Left kidney (tissue), 2 donors: Measurements from ENCODE around the gene SYNGR1. TPM values are rescaled to one million over a fixed set of nuclear protein-coding genes. Genes with fewer than 3 reads are reported as not detected.
"Not testable (repeated sequence)": the region's sequence is repeated elsewhere in the genome, so short reads cannot be mapped to it uniquely, and the experiment has no call there.

ENCODE experiments used
- DNase-seq: peaks from one replicate; pipeline ENCODE4 v3.0.0-alpha.2; 2013
- polyA plus RNA-seq: library from polyadenylated mRNA; unstranded; fragments of 120-200 nt; gene quantifications from one replicate; pipeline ENCODE4 v1.2.1, GENCODE V29; 2013; ENCODE audit not compliant: insufficient read length

Gene SYNGR1
- polyA plus RNA-seq, 1 donor, result 21.6 TPM

DNA sequence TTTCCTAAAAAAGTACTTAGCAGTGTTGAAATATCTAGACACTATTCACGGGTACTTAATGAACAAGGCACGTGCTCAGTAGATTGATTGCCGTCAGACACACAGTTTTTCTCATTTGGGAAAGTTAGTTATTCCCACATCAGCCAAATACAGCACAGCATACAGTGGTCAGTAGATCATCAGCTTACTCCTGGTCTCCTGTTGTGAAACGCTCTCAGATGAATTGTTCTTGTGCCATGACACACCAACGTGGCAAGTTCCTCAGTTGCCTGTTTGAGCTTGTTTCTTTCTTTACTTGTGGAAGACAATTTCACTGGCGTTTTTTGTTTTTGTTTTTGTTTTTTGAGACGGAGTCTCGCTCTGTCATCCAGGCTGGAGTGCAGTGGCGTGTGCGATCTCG is 58.4 kb downstream of the SYNGR1 start:
- DNase-seq, result no peak

DNA sequence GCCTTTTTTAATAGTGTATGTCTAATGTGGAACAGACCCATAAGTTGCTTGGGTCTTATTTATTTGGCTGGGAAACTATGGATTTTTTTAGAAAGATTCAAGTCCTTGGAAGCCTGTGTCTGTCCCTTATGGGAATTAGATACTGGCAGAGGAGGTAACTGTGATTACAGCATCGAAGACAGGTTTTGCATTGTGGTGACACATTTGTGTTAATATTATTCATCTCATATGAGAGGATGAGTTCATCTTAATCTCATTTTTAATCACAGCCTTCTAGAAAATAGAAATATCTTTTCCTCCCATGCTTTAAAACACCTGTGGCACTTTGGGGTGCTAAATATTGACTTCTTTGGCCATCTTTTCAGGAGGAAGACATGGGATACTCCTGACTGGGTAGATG is 59.0 kb downstream of the SYNGR1 start:
- no peak for DNase-seq

DNA sequence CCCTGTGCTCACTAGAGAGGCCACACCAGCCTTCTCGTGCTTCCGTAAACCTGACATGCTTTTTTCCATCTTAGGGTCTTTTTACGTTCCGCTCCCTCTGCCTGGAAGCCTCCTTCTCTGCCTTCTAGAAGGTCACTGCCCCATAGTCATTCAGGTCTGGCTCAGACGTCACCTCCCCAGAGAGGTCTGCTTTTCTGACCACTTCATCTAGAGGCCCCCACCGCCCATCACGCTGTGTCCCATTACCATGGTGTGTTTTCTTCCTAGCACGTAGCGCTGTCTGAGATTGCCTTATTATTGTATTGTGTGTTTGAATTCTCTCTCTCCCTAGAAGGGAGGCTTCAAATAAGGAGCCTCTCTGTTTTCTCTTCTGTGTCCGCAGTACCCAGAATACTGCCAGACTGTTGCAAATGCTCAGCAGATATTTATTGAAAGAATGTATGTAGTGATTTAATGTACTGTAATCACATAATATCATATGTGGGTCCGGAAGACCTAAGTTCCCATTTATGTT is 59.8 kb downstream of the SYNGR1 start:
- no peak for DNase-seq

DNA sequence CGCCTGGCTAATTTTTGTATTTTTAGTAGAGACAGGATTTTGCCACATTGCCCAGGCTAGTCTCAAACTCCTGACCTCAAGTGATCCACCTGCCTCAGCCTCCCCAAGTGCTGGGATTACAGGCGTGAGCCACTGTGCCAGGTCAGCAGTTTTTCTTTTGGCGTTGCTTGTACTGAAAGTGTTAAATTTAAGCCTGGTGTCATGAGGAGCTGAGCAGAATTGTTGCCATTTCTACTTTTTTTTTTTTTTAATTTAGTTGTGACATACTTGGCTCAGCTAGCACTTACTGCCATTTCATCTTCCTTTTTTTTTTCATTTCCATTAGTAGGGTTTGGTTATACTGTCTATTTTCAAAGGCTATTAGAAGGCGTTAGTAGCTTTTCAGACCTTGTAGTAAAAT is 60.5 kb downstream of the SYNGR1 start:
- no peak for DNase-seq

DNA sequence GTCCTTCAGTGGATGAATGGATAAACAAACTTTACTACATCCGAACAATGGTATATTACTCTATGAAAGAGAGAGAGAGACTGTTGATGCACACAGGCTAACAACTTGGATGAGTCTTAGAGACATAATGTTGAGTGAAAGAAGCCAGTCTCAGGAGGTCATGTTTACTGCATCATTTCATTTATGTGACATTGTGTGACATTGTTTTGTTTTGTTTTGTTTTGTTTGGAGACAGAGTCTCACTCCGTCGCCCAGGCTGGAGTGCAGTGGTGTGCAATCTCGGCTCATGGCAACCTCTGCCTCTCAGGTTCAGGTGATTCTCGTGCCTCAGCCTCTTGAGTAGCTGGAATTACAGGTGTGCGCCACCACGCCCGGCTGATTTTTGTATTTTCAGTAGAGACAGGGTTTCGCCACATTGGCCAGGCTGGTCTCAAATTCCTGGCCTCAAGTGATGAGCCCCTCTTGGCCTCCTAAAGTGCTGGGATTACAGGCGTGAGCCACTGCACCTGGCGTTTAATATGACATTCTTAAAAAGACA is 62.1 kb downstream of the SYNGR1 start:
- not testable (repeated sequence) for DNase-seq

DNA sequence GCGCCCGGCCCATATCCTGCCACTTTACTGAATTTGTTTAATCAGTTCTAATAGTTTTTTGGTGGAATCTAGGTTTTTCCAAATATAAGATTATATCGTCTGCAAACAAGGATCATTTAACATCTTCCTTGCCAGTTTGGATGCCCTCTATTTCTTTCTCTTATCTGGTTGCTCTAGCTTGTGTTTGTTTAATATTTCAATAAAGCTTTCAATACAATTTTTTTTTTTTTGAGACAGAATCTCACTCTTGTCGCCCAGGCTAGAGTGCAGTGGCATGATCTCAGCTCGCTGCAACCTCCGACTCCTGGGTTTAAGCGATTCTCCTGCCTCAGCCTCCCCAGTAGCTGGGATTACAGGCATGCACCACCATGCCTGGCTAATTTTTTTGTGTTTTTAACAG is 63.4 kb downstream of the SYNGR1 start:
- DNase-seq, result not testable (repeated sequence)

DNA sequence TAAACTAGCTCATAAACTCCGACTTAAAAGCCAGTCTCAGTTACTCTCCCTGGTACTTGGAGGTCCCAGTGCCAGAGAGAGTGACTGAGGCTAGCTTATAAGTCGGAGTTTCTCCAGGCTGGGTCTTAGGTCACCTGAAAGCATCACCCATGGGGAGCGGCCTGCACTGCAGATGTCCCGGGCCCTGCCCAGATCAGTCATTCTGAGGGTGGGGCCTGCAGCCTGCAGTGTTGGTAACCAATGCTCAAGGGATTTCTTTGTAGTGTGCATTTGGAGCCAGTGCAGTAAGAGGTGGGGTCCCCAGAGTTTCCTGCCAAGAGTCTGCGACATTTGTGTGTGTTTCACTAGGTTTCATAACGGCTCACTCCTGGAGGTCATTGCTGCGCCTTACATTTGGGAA is 64.6 kb downstream of the SYNGR1 start:
- no peak for DNase-seq

DNA sequence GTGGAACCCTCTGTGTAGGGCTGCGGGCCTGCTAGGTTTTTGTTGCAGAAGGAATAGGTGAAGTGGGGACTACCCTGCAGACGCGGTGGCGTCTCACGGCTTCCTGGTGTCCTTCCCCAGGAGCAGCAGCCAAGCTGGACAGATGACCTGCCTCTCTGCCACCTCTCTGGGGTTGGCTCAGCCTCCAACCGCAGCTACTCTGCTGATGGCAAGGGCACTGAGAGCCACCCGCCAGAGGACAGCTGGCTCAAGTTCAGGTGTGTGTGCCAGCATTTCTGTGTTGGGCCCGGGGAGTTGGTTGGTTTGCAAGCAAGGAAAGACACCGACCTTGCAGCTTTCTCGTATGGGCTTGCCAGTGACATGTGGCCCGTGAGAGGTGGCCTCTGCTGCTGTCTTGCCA is 65.1 kb downstream of the SYNGR1 start:
- DNase-seq, result no peak

DNA sequence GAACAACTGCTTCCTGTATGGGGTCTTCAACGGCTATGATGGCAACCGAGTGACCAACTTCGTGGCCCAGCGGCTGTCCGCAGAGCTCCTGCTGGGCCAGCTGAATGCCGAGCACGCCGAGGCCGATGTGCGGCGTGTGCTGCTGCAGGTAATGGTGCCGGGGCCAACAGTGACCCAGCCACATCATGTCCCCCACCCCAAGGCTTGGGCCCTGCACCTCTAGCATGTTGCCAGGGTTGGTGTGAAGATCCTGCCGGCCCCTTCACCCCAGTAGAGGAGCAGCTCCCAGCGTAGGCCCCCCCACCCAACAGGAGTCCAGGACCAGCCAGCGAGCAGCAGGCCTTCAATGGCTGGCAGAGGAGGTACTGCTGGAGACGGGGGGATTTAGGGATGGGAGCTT is 65.7 kb downstream of the SYNGR1 start:
- DNase-seq, result no peak

DNA sequence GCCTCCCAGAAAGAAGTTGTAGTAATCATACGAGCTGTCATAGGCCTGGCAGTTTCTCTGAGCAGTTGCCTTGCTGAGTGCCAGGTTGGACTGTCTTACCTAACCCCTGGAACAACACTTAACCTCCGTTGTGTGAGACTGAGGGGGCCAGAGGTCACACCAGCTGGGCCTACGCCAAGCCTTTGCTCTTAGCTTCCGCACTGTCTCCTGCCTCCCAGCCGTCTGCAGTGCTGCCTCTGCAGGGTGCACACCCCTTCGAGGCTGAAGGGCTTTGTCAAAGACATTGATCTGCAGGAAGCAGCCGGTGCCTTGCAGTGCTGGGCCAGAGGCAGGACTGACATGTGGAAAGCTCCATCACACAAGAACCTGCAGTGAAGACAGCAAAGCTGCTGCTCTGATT is 66.5 kb downstream of the SYNGR1 start:
- DNase-seq, result no peak

DNA sequence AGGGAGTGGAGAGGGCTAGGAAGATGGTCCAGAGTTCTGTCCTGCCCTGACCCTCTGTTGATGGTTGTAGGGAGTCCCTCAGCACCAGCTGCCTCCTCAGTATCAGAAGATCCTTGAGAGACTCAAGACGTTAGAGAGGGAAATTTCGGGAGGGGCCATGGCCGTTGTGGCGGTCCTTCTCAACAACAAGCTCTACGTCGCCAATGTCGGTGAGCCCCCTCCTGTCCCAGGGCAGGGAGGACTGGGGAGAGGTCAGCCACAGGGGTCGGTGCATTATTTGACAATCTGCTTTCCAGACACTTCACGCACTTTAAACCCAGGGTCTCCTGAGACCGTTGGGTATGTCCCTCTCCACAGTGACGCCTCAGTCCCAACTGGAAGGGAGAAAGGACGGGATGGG is 67.8 kb downstream of the SYNGR1 start:
- DNase-seq, result no peak

DNA sequence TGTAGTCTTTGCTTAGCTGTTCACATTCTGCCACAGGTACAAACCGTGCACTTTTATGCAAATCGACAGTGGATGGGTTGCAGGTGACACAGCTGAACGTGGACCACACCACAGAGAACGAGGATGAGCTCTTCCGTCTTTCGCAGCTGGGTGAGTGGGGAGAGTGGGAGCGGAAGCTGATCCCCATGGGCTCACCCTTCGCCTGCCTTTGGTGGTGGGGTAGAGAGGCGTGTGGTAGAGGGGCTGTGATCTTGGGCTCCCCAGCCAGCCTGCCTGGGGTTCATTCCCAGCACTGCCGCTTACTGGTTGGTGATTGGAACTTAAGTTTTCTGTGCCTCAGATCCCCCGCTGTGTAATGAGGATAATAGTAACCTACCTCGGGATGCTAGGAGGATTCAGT is 68.9 kb downstream of the SYNGR1 start:
- no peak for DNase-seq

DNA sequence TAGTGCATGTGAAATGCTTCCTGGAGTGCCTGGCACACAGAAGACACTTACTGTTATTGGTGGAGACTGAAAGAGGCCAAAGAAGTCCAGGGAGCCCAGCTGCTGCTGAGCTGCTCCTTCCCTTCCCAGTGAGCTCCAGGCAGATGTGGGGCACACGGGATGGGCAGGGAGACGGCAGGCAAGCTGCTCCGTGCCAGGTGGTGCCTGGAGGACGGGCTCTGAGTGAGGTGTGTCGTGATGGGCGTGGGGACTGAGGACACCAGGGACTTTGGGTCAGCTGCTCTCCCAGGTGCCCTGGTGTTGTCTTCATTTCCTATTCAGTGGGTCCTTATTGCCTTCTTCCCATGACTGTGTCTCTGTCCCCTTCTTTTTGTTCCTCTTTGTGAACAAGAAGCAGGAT is 69.3 kb downstream of the SYNGR1 start:
- DNase-seq, result no peak

DNA sequence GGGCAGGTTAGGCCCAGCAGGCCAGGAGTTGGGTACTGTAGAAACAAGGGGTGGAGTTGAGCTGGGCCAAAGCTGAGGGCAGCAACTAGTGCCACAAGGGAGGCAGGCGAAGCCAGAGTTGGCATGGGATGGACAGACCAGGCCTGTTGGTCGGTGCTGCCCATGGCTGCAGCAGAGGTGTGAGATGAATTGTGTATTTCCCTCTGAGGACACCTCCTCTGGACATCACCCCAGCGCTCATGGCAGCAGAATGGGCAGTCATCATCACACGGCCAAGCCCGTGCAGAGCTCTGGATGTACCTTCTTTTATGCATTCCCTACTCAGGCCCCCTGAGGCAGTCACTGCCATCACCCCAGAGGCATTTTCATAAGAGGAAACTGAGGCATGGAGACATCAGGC is 70.1 kb downstream of the SYNGR1 start:
- no peak for DNase-seq

DNA sequence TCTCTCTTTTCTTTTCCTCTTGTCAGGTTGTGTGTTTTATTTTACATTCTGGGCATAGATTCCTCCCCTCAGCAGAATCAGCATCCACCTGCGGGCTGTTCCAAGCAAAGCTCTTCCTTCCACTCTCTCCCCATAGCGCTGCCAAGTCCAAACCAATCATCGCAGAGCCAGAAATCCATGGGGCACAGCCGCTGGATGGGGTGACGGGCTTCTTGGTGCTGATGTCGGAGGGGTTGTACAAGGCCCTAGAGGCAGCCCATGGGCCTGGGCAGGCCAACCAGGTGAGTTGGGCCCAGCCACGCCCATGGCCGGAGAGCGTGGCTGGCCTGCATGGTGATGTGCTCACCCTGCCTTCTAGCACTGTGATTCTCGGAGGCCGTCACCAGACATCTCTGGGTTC is 71.9 kb downstream of the SYNGR1 start:
- no peak for DNase-seq

DNA sequence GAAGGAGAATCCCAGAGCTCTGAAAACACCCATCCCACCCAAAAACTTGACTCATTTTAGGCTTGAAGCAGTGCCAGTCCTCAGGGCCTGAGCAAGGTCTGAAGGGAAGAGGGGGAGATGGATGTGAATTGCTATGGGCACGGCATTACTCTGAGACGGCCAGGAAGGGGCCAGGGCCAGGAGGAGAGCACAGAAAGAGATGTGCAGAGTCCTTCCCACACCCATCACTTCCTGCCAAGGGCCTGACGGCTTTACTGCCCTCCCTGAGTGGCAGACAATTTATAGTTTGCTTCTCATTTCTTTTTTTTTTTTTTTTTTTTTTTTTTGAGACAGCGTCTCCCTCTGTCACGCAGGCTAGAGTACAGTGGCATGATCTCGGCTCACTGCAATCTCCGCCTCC is 72.3 kb downstream of the SYNGR1 start:
- DNase-seq, result no peak

DNA sequence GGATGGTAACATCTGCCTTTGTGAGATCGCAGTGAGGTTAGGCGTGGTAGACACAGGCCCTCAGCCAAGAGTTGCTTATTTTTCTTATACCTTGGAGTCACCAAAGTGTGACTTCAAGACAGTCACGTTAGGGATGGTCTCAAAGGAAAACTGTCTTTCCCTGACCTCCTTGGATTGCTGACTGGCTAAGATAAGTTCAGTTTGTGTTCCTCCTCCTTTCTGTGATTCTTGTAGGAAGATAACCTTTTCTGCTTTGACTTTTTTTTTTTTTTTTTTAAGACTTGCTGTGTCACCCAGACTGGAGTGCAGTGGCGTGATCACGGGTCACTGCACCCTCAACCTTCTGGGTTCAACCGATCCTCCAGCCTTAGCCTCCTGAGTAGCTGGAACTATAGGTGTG is 72.9 kb downstream of the SYNGR1 start:
- no peak for DNase-seq

DNA sequence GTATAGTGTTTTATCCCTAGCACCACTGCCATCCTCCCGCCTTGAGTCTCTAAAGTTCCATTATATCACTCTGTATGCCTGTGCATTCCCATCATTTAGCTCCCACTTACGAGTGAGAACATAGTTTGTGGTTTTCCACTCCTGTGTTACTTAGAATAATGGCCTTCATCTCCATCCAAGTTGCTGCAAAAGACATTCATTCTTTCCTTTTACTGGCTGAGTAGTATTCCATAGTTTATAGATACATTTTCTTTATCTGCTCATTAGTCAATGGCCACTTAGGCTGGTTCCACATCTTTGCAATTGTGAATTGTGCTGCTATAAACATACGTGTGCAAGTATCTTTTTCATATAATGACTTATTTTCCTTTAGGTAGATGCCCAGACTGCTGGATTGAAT is 74.2 kb downstream of the SYNGR1 start:
- no peak for DNase-seq

DNA sequence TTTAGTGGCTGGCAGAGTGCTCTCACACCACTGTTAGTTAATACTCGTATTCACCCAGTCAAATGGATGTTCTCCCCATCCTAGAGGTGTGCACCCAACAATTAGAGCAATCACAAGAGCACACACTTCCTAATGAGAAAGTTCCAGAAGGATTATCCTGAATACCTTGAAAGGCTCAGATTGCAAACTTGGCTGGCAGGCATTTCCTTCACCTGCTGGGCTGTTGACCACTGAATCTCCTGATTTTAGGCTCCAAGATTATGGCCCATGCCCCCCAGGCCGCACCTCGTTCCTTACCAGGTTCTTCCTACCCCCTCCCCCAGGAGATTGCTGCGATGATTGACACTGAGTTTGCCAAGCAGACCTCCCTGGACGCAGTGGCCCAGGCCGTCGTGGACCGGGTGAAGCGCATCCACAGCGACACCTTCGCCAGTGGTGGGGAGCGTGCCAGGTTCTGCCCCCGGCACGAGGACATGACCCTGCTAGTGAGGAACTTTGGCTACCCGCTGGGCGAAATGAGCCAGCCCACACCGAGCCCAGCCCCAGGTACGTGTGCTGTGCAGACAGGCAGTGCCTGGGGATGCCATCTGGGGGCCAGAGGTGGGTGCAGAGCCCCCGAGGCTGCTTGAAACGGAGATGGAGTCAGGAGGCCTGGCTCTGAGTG is 76.7 kb downstream of the SYNGR1 start:
- DNase-seq, result no peak

DNA sequence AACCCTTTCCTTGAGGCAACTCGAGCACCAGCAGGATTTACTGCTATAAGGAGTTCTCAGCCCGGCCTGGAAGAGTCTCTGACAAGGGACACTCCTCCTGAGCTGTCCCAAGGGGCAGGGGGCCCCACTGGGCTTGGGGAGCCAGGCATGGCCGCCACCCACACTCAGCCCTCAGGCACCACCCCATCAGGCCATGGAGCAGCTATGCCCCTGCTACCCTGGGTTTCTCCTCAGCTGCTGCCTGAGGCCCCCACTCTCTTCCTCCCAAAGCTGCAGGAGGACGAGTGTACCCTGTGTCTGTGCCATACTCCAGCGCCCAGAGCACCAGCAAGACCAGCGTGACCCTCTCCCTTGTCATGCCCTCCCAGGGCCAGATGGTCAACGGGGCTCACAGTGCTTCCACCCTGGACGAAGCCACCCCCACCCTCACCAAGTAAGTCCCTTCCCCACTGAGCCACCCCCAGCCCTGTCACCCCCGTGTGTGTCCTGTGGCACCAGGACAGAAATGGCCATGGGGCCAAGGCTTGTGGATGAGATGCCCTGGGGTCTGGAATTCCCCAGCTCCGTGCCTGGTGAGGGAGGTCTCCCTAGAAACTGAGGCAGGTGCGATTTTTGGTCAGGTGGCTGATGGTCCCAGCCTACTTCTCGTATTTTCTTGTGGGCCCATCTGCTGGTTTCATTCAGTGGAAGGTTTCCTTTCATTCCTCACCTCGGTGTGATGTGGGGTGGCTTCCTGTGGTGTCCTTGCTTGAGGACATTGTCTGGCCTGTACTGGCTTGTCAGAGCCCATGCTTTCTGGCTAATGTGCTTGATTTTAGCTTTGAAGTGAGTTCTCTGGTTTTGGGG is 78.2 kb downstream of the SYNGR1 start:
- no peak for DNase-seq

DNA sequence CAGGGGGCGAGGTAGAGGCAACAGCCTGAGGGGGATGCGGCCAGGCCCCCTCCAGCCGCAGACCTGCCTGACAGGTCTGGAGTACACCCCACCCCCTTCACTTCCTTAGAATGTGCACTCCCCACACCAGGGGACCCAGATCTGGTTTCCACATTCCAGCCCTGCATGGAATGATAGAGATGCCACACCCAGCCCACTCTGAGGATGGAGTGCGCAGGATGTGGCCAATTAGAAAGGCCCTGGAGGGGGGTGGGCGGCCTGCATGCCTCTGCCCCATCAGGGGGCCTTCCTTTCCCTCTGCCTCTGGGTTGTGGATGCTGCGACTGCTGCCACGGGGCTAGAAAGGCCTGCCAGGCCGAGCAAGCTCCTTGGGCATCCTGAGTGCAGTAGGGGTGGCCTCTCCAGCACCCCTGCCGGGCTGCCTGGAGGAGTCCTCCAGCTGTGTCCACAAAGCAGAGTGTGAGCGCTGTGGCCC is 78.8 kb downstream of the SYNGR1 start:
- no peak for DNase-seq

DNA sequence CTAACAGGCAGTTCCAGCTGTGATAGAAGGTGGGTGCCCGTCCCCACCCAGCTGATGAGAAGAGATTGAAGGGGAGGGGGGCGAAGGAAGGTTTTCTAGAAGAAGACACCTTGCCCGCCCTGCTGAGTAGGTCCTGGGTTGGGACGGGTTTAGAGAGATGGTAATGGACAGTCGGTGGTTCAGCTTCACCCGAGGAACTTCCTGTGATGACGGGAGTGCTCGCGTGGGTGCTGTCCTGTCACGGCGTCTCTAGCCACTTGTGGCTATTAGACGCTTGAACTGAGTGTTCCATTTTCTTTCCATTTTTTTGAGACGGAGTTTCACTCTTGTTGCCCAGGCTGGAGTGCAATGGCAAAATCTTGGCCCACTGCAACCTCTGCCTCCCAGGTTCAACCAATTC is 79.4 kb downstream of the SYNGR1 start:
- DNase-seq, result no peak

DNA sequence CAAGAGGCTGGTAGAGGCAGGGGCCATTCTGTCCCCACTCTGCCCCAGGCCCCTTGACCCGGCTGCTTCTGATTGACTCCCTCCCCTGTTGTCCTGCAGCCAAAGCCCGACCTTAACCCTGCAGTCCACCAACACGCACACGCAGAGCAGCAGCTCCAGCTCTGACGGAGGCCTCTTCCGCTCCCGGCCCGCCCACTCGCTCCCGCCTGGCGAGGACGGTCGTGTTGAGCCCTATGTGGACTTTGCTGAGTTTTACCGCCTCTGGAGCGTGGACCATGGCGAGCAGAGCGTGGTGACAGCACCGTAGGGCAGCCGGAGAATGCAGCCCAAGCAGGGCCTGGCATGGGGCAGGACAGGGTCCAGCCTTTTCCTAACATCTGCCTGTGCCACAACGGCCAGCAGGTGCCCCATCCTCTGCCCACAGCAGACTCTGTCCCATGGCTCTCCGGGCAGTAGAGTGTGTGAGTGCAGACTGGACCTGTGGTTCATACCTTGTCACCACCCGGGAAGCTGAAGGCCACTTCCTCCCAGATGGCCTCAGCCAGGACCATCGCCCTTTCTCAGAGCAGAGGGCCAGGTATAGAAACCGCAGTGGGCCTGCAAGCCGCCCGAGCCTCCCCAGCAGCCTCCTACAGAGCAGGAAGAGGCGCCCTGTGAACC is 80.3 kb downstream of the SYNGR1 start:
- no peak for DNase-seq
